ENCODE results near the gene ETV6.

ETV6 gene

GRCh38 chr12:11812586-11813437 is 163.3 kb downstream of the ETV6 start:
- DNase-seq: no peak

GRCh38 chr12:11813438-11813813 is 164.0 kb downstream of the ETV6 start:
- no peak for DNase-seq

DNA sequence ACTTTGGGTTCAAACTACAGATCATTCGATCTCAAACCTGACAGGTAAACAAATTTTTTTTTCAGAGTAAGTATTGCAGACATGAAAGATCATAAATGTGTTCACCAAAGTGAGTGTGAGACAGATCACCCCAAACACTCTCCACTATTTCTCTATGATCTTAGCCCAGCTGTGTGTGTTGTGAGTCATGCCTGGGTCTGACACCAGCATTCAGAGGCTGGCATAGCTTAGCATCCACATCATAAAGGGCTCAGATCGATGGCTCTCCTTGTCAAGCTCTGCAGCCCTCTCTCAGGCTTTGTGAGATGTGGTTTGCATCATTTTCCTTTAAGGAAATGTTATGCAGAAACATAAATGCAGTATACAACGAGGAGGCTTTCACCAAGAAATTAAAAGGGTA is 164.9 kb downstream of the ETV6 start:
- DNase-seq: no peak

GRCh38 chr12:11815397-11815796 is 165.9 kb downstream of the ETV6 start:
- no peak for DNase-seq

GRCh38 chr12:11819643-11820042 is 170.2 kb downstream of the ETV6 start:
- DNase-seq: no peak

DNA sequence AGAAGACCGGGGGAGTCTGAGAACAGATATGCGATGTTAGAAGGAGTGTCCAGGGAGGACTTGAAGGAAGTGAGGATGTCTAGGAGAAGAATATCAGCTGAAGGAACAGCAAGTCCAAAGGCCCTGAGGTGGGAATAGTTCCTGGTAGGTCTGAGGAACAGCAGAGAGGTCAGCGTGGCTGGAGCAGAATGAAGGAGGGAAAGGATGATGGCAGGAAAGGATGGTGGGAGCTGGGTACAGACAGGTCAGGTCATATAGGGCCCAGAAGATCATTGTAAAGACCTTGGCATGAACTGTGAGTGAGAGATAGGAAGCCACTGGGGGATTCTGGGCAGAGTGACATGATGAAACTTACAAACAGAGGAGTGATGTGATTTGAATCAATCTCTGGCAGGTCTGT is 171.0 kb downstream of the ETV6 start:
- DNase-seq: no peak

DNA sequence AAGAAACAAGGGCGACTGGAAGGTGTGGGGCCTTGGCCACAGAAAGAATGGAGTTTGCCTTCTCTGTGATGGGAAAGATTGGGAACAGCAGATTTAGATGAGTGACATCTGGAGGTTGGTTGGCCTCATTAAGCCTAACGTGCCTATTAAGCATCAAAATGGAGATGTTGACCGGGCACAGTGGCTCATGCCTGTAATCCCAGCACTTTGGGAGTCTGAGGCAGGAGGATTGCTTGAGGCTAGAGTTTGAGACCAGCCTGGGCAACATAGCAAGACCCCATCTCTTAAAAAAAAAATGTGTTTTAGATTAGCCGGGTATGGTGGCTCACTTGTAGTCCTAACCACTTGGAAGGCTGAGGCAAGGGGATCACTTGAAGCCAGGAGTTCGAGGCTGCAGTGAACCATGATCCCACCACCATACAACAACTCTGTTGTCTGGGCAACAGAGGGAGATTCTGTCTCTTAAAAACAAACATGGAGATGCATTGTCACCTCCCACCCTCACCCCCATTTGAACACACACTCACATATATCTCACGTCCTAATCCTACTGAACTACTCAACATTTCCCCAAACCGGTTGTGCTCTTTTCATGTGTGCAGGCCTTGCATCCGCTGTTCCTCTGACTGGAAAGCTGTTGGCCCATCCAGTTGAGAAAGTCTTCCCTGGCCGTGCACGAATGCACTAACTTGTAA is 172.1 kb downstream of the ETV6 start:
- no peak for DNase-seq

DNA sequence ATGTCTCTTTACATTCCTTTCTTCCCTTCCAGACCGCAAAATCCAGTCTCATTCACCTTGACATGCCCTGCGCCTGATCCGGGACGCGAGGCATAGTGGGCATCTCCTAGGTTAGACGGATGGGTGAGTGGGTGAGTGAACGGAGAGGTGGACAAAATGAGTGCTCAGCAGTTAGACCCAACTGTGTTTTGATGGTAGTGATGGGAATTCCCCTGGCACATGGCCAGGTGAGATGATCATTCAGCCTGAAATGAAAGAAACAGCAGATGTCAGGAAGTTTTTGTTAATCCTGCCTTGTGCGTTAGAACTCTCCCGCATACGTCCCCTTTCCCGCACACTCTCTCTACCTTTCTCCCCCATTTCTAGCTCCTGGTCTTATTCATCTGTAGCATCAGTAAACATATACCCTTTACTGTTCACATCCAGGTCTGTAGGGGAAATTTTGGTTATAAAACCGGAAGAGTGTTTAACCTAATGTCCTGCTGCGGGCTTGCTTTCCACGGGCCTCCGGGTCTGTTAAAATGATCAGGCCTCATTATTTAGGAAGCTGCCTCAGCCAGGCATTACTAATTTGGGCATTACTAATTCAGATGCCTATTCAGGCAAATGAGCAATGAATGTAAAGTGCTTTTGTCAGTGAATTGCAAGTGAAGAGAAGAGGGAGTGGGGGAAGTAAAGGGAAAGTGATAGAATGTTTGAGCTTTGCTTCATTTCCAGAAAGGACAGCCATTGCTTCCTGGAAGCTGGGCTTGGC is 172.8 kb downstream of the ETV6 start:
- DNase-seq: peak; percentile 88

DNA sequence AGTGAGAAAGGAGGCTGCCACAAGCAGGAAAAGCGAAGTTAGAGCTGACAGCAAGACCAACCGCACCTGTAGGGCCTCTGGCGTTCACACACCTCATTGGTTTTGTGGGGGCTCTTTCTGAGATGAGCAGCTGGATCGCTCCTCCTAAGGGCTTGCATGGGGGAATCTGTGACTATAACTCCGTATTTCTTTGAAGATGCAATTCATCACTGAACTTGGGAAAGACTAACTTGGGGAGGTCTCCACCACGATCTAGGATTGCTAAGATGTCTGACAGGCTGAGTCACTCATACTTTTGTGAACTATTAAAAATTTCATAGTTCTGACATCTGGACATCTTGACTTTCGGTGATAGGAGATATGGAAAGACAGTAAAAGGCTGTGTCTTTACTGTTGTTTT is 173.6 kb downstream of the ETV6 start:
- DNase-seq: no peak

GRCh38 chr12:11823593-11823992 is 174.1 kb downstream of the ETV6 start:
- DNase-seq: no peak

- no peak for DNase-seq
These were observed 174.6 kb downstream of the ETV6 start for GRCh38 chr12:11824069-11824468.

GRCh38 chr12:11824736-11825135 is 175.3 kb downstream of the ETV6 start:
- DNase-seq: no peak

GRCh38 chr12:11825278-11825677 is 175.8 kb downstream of the ETV6 start:
- no peak for DNase-seq

GRCh38 chr12:11826574-11826973 is 177.1 kb downstream of the ETV6 start:
- DNase-seq: no peak

- peak; percentile 84 for DNase-seq
These were observed 177.9 kb downstream of the ETV6 start for GRCh38 chr12:11827091-11828061.

DNA sequence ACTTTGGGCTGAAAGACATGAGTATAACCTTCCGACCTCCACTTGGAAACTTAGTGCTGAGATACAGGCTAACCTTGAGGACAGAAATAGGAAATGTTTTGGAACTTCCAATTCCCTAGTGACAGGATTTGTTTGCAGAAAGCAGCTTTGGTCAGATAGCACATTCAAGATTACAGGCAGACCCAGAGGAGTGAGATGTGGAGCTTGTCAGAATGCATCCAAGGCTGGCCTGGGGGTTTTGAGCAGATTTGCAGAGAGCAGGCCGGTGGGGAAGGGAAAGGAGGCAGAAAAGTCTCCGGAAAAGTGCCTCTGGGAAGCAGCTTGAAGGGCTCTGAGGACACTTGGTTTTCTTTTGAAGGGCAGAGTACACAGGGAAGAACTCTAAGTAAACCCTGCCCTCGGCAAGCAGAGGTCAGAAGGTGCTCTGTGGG is 180.3 kb downstream of the ETV6 start:
- no peak for DNase-seq

GRCh38 chr12:11830307-11830801 is 180.9 kb downstream of the ETV6 start:
- DNase-seq: peak; percentile 85

GRCh38 chr12:11832093-11832492 is 182.6 kb downstream of the ETV6 start:
- DNase-seq: peak; percentile 91

- no peak for DNase-seq
These were observed 183.9 kb downstream of the ETV6 start for GRCh38 chr12:11833174-11833895.

GRCh38 chr12:11834104-11834812 is 184.8 kb downstream of the ETV6 start:
- peak; percentile 88 for DNase-seq

GRCh38 chr12:11834931-11835330 is 185.5 kb downstream of the ETV6 start:
- peak; percentile 75 for DNase-seq

Data from inflammatory macrophage treated with lipopolysaccharide for 4 hours (primary cell).